Measurements from ENCODE around the gene IFNB1.

IFNB1 gene

DNA sequence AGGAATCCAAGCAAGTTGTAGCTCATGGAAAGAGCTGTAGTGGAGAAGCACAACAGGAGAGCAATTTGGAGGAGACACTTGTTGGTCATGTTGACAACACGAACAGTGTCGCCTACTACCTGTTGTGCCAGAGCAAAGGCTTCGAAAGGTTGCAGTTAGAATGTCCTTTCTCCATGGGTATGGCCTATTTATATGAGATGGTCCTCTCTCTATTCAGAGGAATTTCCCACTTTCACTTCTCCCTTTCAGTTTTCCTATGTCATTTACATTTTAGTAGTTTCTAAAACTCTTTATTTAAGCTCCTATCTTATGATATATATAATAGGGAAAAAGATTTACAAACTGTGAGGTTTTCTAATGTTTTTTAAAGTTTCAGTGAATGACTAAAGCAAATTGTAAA, at the start of gene IFNB1:
Gene IFNB1, minus strand, starts transcription at position 162 of the 400 bp plus-strand sequence. Its CDS starts 73 bp downstream, at position 89.
- H3K27ac ChIP-seq, result no peak within 1 kb of the TSS
- TF ChIP-seq, protein P1, sequence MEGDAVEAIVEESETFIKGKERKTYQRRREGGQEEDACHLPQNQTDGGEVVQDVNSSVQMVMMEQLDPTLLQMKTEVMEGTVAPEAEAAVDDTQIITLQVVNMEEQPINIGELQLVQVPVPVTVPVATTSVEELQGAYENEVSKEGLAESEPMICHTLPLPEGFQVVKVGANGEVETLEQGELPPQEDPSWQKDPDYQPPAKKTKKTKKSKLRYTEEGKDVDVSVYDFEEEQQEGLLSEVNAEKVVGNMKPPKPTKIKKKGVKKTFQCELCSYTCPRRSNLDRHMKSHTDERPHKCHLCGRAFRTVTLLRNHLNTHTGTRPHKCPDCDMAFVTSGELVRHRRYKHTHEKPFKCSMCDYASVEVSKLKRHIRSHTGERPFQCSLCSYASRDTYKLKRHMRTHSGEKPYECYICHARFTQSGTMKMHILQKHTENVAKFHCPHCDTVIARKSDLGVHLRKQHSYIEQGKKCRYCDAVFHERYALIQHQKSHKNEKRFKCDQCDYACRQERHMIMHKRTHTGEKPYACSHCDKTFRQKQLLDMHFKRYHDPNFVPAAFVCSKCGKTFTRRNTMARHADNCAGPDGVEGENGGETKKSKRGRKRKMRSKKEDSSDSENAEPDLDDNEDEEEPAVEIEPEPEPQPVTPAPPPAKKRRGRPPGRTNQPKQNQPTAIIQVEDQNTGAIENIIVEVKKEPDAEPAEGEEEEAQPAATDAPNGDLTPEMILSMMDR (conservative IDR thresholded peaks at IDR 0.05), result no peak

DNA sequence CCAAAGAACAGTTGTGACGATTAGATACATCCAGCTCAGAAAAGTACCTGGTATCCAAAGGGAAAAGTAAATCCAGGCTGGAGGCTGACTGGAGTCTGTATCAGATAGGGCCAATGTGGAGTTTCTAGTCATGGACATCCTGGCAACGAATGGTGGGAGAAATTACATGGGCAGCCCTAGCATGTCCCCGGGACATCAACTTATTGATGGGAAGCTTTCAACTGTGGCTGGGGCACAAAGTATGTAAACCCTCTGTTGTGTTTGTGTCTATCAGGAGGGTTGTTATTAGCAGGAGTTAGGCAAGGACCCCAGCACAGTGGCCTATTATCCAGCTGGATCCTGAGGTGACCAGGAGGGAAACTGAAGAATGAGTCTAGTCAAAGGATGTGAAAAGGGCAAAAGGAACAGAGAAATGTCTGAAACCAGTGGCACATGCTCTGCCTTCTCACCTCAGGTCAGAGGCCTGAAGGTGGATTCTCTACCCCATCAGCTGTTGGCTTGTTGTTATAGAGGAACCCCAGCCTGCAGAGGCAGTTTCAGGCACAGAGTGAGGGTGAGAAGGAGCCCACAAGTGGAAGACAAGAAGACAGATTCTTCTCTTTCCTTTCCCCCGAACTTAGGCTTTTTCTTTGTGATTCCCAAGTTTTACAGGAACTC, 44.0 kb upstream of the IFNB1 start:
- TF ChIP-seq, protein P1 (conservative IDR thresholded peaks at IDR 0.05), result no peak

DNA sequence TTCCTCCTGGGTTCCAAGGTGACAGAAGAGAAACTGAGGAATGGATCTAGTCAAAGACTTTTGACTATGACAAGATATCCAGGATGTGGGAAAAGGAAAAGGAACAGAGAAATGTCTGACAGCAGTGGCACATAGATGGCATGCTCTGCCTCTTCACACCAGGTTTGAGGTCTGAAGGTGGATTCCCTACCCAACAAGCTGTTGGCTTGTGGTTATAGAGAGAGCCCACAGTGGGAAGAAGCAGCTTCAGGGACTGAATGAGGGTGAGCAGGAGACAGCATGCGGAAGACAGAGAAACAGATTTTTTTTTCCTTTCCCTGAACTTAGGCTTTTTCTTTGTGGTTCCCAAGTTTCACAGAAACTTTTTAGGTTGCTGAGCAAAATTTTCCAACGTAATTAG, 43.3 kb upstream of the IFNB1 start:
- no peak overlapping the region for H3K27ac ChIP-seq
- TF ChIP-seq, protein P1 (conservative IDR thresholded peaks at IDR 0.05), result no peak

More for the DNA sequence above, 44.0 kb upstream of the IFNB1 start:
- no peak overlapping the region for H3K27ac ChIP-seq

DNA sequence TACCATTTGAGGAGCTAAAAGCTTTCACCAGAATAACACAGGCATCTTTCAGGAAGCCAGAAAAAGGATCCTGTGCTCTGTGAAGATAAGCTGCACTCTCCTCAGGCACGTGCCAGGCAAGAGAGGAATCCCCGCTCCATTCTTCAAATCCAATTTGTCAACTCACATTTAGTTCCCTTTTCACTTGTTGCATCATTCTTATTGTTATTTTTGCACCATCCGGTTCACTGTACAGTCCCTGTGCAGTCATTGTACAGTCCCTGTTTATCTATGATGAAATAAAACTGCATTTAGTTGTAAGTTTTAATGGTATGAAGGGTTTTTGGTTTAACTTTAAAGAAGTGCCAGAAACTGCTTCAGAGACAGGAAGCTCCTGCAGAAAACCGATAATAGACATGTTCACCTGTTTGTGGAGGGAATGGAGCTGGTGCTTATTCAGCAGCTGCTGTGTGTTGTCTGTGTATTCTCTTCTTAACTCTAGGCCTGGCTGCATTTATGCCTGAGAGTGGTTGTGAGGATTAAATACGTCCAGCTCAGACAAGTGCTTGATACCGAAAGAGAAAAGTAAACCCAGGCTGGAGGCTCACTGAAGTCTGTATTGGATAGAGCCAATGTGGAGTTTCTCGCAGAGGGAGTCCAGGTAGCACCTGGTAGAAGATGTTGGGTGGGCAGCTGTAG, 41.5 kb upstream of the IFNB1 start:
- H3K27ac ChIP-seq, result peak overlapping the region; percentile 56
- TF ChIP-seq, protein P1 (conservative IDR thresholded peaks at IDR 0.05), result no peak

DNA sequence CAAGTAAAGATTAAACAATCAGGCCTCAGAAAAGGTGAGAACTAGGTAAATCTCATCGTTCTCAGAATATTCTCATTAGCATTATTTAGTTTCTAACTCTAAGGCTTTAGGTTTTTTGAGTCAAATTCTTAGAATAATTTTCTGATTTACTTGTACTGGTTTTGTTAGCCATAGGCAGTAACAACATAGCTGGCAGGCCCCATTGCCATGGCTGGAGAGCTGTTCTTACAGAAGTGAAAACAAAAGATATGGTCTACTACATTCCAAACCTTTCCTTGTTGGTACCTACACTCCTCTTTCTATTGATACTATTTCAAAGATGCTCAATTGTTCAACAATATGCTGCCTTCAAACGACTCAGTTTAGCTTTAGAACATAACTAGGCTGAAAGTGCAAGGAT, 36.6 kb upstream of the IFNB1 start:
- no peak overlapping the region for H3K27ac ChIP-seq
- TF ChIP-seq, protein P1 (conservative IDR thresholded peaks at IDR 0.05), result no peak

DNA sequence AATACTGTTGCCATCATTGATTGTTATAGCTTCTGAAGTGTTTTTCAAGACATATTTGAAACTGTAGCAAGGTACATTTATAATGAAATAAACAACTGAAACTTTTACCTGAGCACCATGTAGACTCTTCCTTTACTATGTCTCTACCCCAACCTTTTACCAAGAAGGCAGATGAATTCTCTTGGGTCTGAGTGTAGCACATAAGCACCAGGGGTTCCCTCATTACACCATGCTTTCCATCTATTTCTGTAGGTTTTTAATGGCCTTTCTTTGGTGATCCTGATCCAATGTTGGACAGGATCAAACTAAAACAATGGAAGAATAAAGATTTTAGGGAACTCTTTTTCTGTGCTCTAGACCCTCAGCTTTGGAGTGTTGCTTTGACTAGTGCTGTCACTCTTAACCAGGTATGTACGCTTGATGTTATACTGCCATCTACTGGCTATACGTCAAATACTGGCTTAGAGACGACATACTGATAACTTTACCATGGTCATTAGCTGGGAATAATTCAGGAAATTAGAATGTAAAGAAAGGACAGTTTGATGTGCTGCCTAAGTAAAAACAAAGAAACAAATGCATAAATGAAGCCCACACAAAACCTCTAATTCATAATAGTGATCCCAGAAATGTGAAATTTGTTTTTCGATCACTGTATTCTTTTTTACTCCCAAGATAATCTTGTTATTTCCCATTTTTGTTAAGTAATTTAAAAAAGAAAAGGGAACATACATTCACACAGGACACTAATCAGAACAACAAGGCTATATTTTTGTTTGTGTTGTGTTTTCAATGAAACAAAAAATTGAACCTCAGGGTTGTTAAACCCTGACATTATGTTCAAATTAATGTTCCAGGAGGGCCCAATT, 33.2 kb upstream of the IFNB1 start:
- TF ChIP-seq, protein P1 (conservative IDR thresholded peaks at IDR 0.05), result peak; percentile 92
- H3K27ac ChIP-seq, result no peak overlapping the region

DNA sequence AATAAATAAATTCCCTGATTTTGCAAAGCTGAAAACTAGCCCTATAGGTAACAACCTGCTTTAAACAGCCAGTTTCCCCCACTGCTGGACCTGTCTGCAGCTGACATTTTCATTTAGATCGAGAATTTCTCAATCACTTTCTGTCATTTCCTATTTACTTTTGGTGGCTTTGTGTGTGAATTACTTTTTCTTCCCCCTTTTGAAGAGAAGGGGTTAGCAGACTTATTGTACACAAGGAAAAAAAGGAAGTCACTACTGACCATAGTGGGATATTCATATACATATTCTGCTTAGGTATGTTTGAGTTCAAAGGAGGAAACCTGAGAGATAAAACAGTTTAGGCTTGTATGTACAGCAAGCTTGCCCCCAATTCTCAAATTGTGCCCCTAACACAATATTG, 27.0 kb upstream of the IFNB1 start:
- H3K27ac ChIP-seq, result no peak overlapping the region
- TF ChIP-seq, protein P1 (conservative IDR thresholded peaks at IDR 0.05), result no peak
